C4-2B (cell line): ENCODE data around the gene ZNF316.

Experiments used
- ZFX ChIP-seq: fragments of 450-650 bp; IDR thresholded peaks from 2 replicates; pipeline ENCODE4 v1.6.1; 2017
- TF ChIP-seq, protein P1 (sequence below): fragments of 450-650 bp; conservative IDR thresholded peaks from 2 replicates; pipeline ENCODE4 v1.5.1; 2017; ENCODE audit warnings: mild to moderate bottlenecking

DNA sequence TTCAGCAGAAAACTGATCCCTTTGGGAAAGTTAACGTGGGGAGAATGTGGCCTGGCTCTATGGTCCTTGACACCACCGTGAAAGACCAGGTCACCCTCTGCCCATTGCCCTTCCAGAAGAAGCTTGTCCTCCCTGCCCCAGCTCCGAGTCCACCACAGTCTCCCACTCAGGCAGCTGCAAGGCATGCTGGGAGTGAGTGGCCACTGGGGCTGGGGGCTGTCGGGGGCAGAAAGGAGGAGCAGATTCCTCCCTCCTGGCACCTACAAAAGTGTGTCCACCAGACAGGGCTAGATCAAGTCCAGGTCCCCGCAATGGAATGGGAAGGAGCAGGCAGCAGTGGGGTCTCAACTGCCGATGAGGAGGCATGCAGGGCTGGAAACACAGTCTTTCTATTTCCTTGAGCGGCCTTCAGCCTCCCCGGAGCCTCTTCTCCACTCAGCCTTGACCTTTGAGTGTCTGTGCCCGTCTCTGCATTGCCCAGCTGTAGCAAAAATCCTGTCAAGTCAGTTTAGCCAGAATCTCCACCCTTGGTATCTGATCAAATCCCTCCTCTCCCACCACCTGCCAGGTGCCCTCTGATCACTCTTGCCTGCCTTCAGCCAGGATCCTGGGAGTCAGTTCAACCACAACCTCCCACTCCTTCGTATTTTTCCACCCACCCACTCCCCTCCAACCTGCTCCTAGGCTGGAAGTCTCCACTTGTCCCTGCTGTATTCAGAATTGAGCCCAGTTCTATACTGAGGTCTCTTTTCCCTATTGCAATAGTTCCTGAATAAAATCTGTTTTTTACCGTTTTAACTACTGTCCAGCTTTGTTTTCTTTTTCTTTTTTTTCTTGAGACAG is 6.9 kb upstream of the ZNF316 start:
- TF ChIP-seq, protein P1, sequence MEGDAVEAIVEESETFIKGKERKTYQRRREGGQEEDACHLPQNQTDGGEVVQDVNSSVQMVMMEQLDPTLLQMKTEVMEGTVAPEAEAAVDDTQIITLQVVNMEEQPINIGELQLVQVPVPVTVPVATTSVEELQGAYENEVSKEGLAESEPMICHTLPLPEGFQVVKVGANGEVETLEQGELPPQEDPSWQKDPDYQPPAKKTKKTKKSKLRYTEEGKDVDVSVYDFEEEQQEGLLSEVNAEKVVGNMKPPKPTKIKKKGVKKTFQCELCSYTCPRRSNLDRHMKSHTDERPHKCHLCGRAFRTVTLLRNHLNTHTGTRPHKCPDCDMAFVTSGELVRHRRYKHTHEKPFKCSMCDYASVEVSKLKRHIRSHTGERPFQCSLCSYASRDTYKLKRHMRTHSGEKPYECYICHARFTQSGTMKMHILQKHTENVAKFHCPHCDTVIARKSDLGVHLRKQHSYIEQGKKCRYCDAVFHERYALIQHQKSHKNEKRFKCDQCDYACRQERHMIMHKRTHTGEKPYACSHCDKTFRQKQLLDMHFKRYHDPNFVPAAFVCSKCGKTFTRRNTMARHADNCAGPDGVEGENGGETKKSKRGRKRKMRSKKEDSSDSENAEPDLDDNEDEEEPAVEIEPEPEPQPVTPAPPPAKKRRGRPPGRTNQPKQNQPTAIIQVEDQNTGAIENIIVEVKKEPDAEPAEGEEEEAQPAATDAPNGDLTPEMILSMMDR, result no peak
- peak; percentile 25; the same call in 1 of the 2 replicates for TF ChIP-seq ZFX
